ENCODE measurements around the gene FOXN3.

The FOXN3 gene

GRCh38 chr14:89392181-89392580, 24.9 kb downstream of the FOXN3 start:
- no peak for DNase-seq (ENCODE audit: extremely low spot score)
- TF ChIP-seq CTCF (IDR thresholded peaks at IDR 0.05; ENCODE audit: control extremely low read depth, extremely low read depth, low read depth, missing control alignments): no peak
- ChIA-PET POLR2A (no interaction called here), CTCF (no interaction called here)

GRCh38 chr14:89391556-89391955, 25.5 kb downstream of the FOXN3 start:
- TF ChIP-seq CTCF (IDR thresholded peaks at IDR 0.05; ENCODE audit: control extremely low read depth, extremely low read depth, low read depth, missing control alignments): no peak
- no peak for DNase-seq (ENCODE audit: extremely low spot score)
- ChIA-PET POLR2A (no interaction called here), CTCF (no interaction called here)

GRCh38 chr14:89391123-89391522, 25.9 kb downstream of the FOXN3 start:
- ChIA-PET CTCF (interaction anchor here (0.9 to 1.2 kb wide), 3 partner anchors 9 to 25 kb away, joined by 3 read pairs; no protein-coding TSS in a partner anchor), POLR2A (no interaction called here)
- no peak for DNase-seq (ENCODE audit: extremely low spot score)
- TF ChIP-seq CTCF (IDR thresholded peaks at IDR 0.05; ENCODE audit: control extremely low read depth, extremely low read depth, low read depth, missing control alignments): no peak

GRCh38 chr14:89388853-89389252, 28.2 kb downstream of the FOXN3 start:
- no peak for DNase-seq (ENCODE audit: extremely low spot score)
- TF ChIP-seq CTCF (IDR thresholded peaks at IDR 0.05; ENCODE audit: control extremely low read depth, extremely low read depth, low read depth, missing control alignments): no peak
- ChIA-PET POLR2A (no interaction called here), CTCF (interaction anchor here (1.2 to 1.4 kb wide), 2 partner anchors 11 to 14 kb away, joined by 3 to 4 read pairs; no protein-coding TSS in a partner anchor)

- ChIA-PET POLR2A (no interaction called here), CTCF (interaction anchor here (1.1 to 1.7 kb wide), 3 partner anchors 9 to 52 kb away, joined by 3 to 4 read pairs (median 4); no protein-coding TSS in a partner anchor)
These were observed 28.9 kb downstream of the FOXN3 start for GRCh38 chr14:89387922-89388685.

More at GRCh38 chr14:89387922-89388685, 28.9 kb downstream of the FOXN3 start:
- no peak for TF ChIP-seq CTCF (IDR thresholded peaks at IDR 0.05; ENCODE audit: control extremely low read depth, extremely low read depth, low read depth, missing control alignments)
- DNase-seq (ENCODE audit: extremely low spot score): no peak
